ENCODE measurements around the gene ZNF536. TPM values are rescaled to one million over a fixed set of nuclear protein-coding genes. Genes with fewer than 3 reads are reported as not detected.
"Not testable (repeated sequence)": the region's sequence is repeated elsewhere in the genome, so short reads cannot be mapped to it uniquely, and the experiment has no call there.

The ZNF536 gene
- total and polyA plus RNA-seq, 2 donors (not counting 1 experiment from before 2014, with no cell fraction given) = 0.50 TPM; not detected in 1

- Histone ChIP-seq H3K4me1 (ENCODE audit: control insufficient read depth, extremely low read depth, insufficient read depth, low read length) (no peaks in the 10 kb centered on the region), H3K4me2 (ENCODE audit: extremely low read depth, insufficient read depth, low read length) (no peak overlapping the region), H3K79me2 (ENCODE audit: control insufficient read depth, insufficient read depth, low read length) (no peaks in the 10 kb centered on the region), H2AFZ (ENCODE audit: low read length) (no peak overlapping the region), H3K36me3 (ENCODE audit: control insufficient read depth, insufficient read depth, low read length) (no peaks in the 10 kb centered on the region), H3K27ac (ENCODE audit: insufficient read depth, low read length) (no peak overlapping the region), H3K9ac (ENCODE audit: insufficient read depth, low read length) (no peak overlapping the region), H4K20me1 (ENCODE audit: control insufficient read depth, extremely low read depth, insufficient read depth, low read length) (no peaks in the 10 kb centered on the region), H3K27me3 (ENCODE audit: control insufficient read depth, insufficient read depth, low read length) (no peaks in the 10 kb centered on the region), H3K9me3 (ENCODE audit: control insufficient read depth, insufficient read depth, low read depth, low read length) (no peaks in the 10 kb centered on the region), H3K4me3 (replicated peaks in 1 of 4; ENCODE audit: control extremely low read depth in 1 of 4, insufficient read depth in 1 of 4, low read depth in 3 of 4, low read length in 4 of 4) (no peak overlapping the region)
- no peak for DNase-seq (ENCODE audit: low read depth in 2 of 2)
- TF ChIP-seq EZH2 (IDR thresholded peaks at IDR 0.05; ENCODE audit: low read length, missing control alignments) = no peak
- no peak for TF ChIP-seq CTCF (conservative IDR thresholded peaks at IDR 0.05 in 1 of 2, IDR thresholded peaks at IDR 0.05 in 1 of 2; ENCODE audit: low read depth in 1 of 2, low read length in 2 of 2)
These were observed 23.1 kb downstream of the ZNF536 start for GRCh38 chr19:30395283-30395682.

GRCh38 chr19:30398539-30398938 lies 26.4 kb downstream of the ZNF536 start:
- H2AFZ ChIP-seq (ENCODE audit: low read length); DNase-seq (ENCODE audit: low read depth in 2 of 2); H4K20me1 ChIP-seq (ENCODE audit: control insufficient read depth, extremely low read depth, insufficient read depth, low read length); H3K4me2 ChIP-seq (ENCODE audit: extremely low read depth, insufficient read depth, low read length); H3K27me3 ChIP-seq (ENCODE audit: control insufficient read depth, insufficient read depth, low read length); H3K79me2 ChIP-seq (ENCODE audit: control insufficient read depth, insufficient read depth, low read length); H3K4me1 ChIP-seq (ENCODE audit: control insufficient read depth, extremely low read depth, insufficient read depth, low read length); H3K9me3 ChIP-seq (ENCODE audit: control insufficient read depth, insufficient read depth, low read depth, low read length); H3K9ac ChIP-seq (ENCODE audit: insufficient read depth, low read length); H3K4me3 ChIP-seq (replicated peaks in 1 of 4; ENCODE audit: control extremely low read depth in 1 of 4, insufficient read depth in 1 of 4, low read depth in 3 of 4, low read length in 4 of 4); H3K36me3 ChIP-seq (ENCODE audit: control insufficient read depth, insufficient read depth, low read length); H3K27ac ChIP-seq (ENCODE audit: insufficient read depth, low read length): not testable (repeated sequence)

- Histone ChIP-seq H3K4me3 (replicated peaks in 1 of 4; ENCODE audit: control extremely low read depth in 1 of 4, insufficient read depth in 1 of 4, low read depth in 3 of 4, low read length in 4 of 4) (no peak overlapping the region), H4K20me1 (ENCODE audit: control insufficient read depth, extremely low read depth, insufficient read depth, low read length) (no peaks in the 10 kb centered on the region), H3K27me3 (ENCODE audit: control insufficient read depth, insufficient read depth, low read length) (no peaks in the 10 kb centered on the region), H3K9ac (ENCODE audit: insufficient read depth, low read length) (no peak overlapping the region), H3K36me3 (ENCODE audit: control insufficient read depth, insufficient read depth, low read length) (no peaks in the 10 kb centered on the region), H3K4me2 (ENCODE audit: extremely low read depth, insufficient read depth, low read length) (no peak overlapping the region), H2AFZ (ENCODE audit: low read length) (no peak overlapping the region), H3K4me1 (ENCODE audit: control insufficient read depth, extremely low read depth, insufficient read depth, low read length) (no peaks in the 10 kb centered on the region), H3K79me2 (ENCODE audit: control insufficient read depth, insufficient read depth, low read length) (no peaks in the 10 kb centered on the region), H3K27ac (ENCODE audit: insufficient read depth, low read length) (no peak overlapping the region), H3K9me3 (ENCODE audit: control insufficient read depth, insufficient read depth, low read depth, low read length) (no peaks in the 10 kb centered on the region)
- DNase-seq (ENCODE audit: low read depth in 2 of 2) = no peak
- TF ChIP-seq CTCF (conservative IDR thresholded peaks at IDR 0.05 in 1 of 2, IDR thresholded peaks at IDR 0.05 in 1 of 2; ENCODE audit: low read depth in 1 of 2, low read length in 2 of 2) (no peak), EZH2 (IDR thresholded peaks at IDR 0.05; ENCODE audit: low read length, missing control alignments) (no peak)
These were observed 29.8 kb downstream of the ZNF536 start for GRCh38 chr19:30401956-30402355.
